GM18511 (cell line): ENCODE results near the gene SERINC5.

Source experiments
- ATAC-seq: cut with Tn5 transposase; IDR thresholded peaks from one replicate; pipeline ENCODE4 v1.9.1; 2021; ENCODE audit warnings: mild to moderate bottlenecking, moderate library complexity; ENCODE audit not compliant: unreplicated experiment

SERINC5 gene

GRCh38 chr5:80072103-80073073 is 183.5 kb downstream of the SERINC5 start:
- no peak for ATAC-seq

- ATAC-seq: no peak
Measured at GRCh38 chr5:80071510-80072021, 184.3 kb downstream of the SERINC5 start.

- peak; percentile 82 for ATAC-seq
Measured at GRCh38 chr5:80070338-80071056, 185.4 kb downstream of the SERINC5 start.

- ATAC-seq: peak; percentile 20
Measured at GRCh38 chr5:80069918-80070318, 185.9 kb downstream of the SERINC5 start.

- no peak for ATAC-seq
Measured at GRCh38 chr5:80069251-80069800, 186.5 kb downstream of the SERINC5 start.

- ATAC-seq: no peak
Measured at GRCh38 chr5:80068775-80069174, 187.1 kb downstream of the SERINC5 start.

- no peak for ATAC-seq
Measured at GRCh38 chr5:80068246-80068636, 187.6 kb downstream of the SERINC5 start.

- no peak for ATAC-seq
Measured at GRCh38 chr5:80067531-80068245, 188.2 kb downstream of the SERINC5 start.

GRCh38 chr5:80067016-80067415 is 188.8 kb downstream of the SERINC5 start:
- no peak for ATAC-seq

GRCh38 chr5:80064124-80064523 is 191.7 kb downstream of the SERINC5 start:
- no peak for ATAC-seq
